Measurements from ENCODE around the gene FRMD1. TPM values are rescaled to one million over a fixed set of nuclear protein-coding genes. Genes with fewer than 3 reads are reported as not detected.

FRMD1 gene
- total RNA-seq, 1 experiment from 2014 or later, result not detected

DNA sequence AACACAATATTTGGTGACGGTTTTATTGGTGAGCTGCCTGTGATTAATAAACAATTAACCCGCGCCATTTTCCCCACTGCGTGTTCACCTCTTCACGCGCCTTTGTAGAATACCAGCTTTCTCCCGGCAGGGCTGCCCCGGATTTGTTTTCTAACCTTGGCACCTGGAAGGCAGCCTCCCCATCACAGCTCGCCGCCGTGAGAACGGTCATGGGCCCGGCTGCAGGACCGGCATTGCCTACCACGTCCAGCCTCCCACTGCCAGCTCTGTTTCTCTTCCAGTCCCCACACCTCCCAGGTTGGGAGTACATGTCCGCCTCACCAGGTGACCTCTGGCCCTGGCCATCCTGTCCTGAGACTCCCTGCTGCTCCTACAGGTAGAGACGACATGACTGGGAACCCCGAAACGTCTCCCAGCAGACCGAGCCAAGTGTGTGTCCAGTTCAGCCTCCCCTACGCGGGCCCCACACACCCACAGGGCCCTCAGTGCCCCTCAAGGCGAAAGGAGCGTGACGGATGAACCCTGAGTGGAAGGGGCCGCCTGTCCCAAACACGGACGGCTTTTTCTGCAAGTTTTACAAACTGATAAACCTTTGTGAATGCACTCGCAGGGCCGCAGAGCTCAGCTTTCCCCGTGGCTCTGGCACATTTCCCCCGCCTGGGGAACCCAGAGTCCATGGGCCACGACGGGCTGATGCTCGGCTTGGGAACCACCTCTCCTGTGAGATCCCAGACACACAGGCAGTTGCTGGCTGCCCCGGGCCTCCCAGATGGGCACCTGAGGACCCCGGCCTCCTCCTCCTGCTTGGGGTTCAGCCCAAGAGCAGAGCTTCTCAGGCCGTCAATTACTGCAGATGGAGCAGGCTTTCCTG lies 25.7 kb downstream of the FRMD1 start:
- Histone ChIP-seq H3K9ac (ENCODE audit: low read length) (no peak overlapping the region), H4K20me1 (ENCODE audit: insufficient read depth) (no peaks in the 10 kb centered on the region), H3K9me2 (ENCODE audit: insufficient read depth) (no peaks in the 10 kb centered on the region), H3K4me3 (replicated peaks in 1 of 2; ENCODE audit: low read depth in 1 of 2, low read length in 2 of 2) (no peak overlapping the region), H3K4me1 (ENCODE audit: control insufficient read depth in 1 of 2, insufficient read depth in 2 of 2, low read length in 2 of 2) (peaks cover 0 to 4% of the 10 kb centered on the region in 2 experiments; a peak in 1 of 4 replicates), H3K4me2 (ENCODE audit: low read length) (no peak overlapping the region), H3K36me3 (ENCODE audit: control insufficient read depth in 1 of 2, insufficient read depth in 2 of 2, low read length in 2 of 2) (no peaks in the 10 kb centered on the region), H3K27me3 (ENCODE audit: insufficient read depth, low read length) (no peaks in the 10 kb centered on the region), H2AFZ (ENCODE audit: low read depth, low read length, poor library complexity, severe bottlenecking) (no peak overlapping the region), H3K79me2 (ENCODE audit: insufficient read depth, low read length) (no peaks in the 10 kb centered on the region), H3K9me3 (ENCODE audit: control insufficient read depth in 1 of 2, insufficient read depth in 1 of 2, low read depth in 1 of 2, low read length in 2 of 2) (no peaks in the 10 kb centered on the region), H3K27ac (ENCODE audit: low read depth, low read length) (no peak overlapping the region)
- DNase-seq (ENCODE audit: low read depth, low spot score) (no peak), ATAC-seq (no peak)
- POLR2A ChIA-PET, result no interaction called here
- CTCF ChIA-PET, result no interaction called here
- intact Hi-C loops (cut with micrococcal nuclease), result loop anchor here (2.0 kb wide), 1 partner anchor 145 kb away; no protein-coding TSS in a partner anchor
- RAD21 ChIA-PET (ENCODE audit: low non-redundant PET in 1 of 2, low total read pairs in 2 of 2, uncharacterized antibody in 2 of 2, unreplicated experiment in 2 of 2), result no interaction called here
- no TSS peak for BruUV-seq (replicated peaks)
- TF ChIP-seq SIN3A (IDR thresholded peaks at IDR 0.05; ENCODE audit: low read depth) (no peak), RAD21 (IDR thresholded peaks at IDR 0.05; ENCODE audit: low read depth) (no peak), EZH2 (IDR thresholded peaks at IDR 0.05) (no peak), ZNF274 (IDR thresholded peaks at IDR 0.05; ENCODE audit: low read depth, low read length) (no peak), ZFX (IDR thresholded peaks at IDR 0.05) (no peak), SRF (IDR thresholded peaks at IDR 0.05; ENCODE audit: low read depth) (no peak), TCF7L2 (IDR thresholded peaks at IDR 0.05; ENCODE audit: borderline replicate concordance, extremely low read depth, insufficient read depth, insufficient read length) (no peak)

GRCh38 chr6:168052291-168052891 lies 26.6 kb downstream of the FRMD1 start:
- intact Hi-C loops (cut with micrococcal nuclease), result loop anchor here (2.0 kb wide), 1 partner anchor 144 kb away; no protein-coding TSS in a partner anchor

More at GRCh38 chr6:168052291-168052891, 26.6 kb downstream of the FRMD1 start:
- no peak for TF ChIP-seq CEBPB (IDR thresholded peaks at IDR 0.05; ENCODE audit: low read depth)
- TF ChIP-seq TCF7L2 (IDR thresholded peaks at IDR 0.05; ENCODE audit: borderline replicate concordance, extremely low read depth, insufficient read depth, insufficient read length), result no peak
- peak; percentile 63 for TF ChIP-seq RAD21 (IDR thresholded peaks at IDR 0.05; ENCODE audit: low read depth)
- no peak for TF ChIP-seq JUND (IDR thresholded peaks at IDR 0.05)
- peak; percentile 6 to 21 (median 12); a peak in 1 of 6 replicates for TF ChIP-seq CTCF (IDR thresholded peaks at IDR 0.05 in 2 of 3, conservative IDR thresholded peaks at IDR 0.05 in 1 of 3; ENCODE audit: borderline replicate concordance in 1 of 3, insufficient read depth in 1 of 3, low read depth in 2 of 3, low read length in 2 of 3)
- TF ChIP-seq FOSL1 (IDR thresholded peaks at IDR 0.05; ENCODE audit: low read depth), result no peak
- TF ChIP-seq CBX3 (IDR thresholded peaks at IDR 0.05; ENCODE audit: low read depth), result no peak
- ChIA-PET POLR2A (no interaction called here), CTCF (no interaction called here), RAD21 (ENCODE audit: low non-redundant PET in 1 of 2, low total read pairs in 2 of 2, uncharacterized antibody in 2 of 2, unreplicated experiment in 2 of 2) (no interaction called here)
- Histone ChIP-seq H3K79me2 (ENCODE audit: insufficient read depth, low read length) (no peaks in the 10 kb centered on the region), H2AFZ (ENCODE audit: low read depth, low read length, poor library complexity, severe bottlenecking) (no peak overlapping the region), H4K20me1 (ENCODE audit: insufficient read depth) (no peaks in the 10 kb centered on the region), H3K27ac (ENCODE audit: low read depth, low read length) (no peak overlapping the region), H3K4me1 (ENCODE audit: control insufficient read depth in 1 of 2, insufficient read depth in 2 of 2, low read length in 2 of 2) (peaks cover 0 to 4% of the 10 kb centered on the region in 2 experiments; a peak in 1 of 4 replicates), H3K9ac (ENCODE audit: low read length) (no peak overlapping the region), H3K4me2 (ENCODE audit: low read length) (no peak overlapping the region), H3K27me3 (ENCODE audit: insufficient read depth, low read length) (no peaks in the 10 kb centered on the region), H3K9me2 (ENCODE audit: insufficient read depth) (no peaks in the 10 kb centered on the region), H3K4me3 (replicated peaks in 1 of 2; ENCODE audit: low read depth in 1 of 2, low read length in 2 of 2) (no peak overlapping the region), H3K9me3 (ENCODE audit: control insufficient read depth in 1 of 2, insufficient read depth in 1 of 2, low read depth in 1 of 2, low read length in 2 of 2) (no peaks in the 10 kb centered on the region), H3K36me3 (ENCODE audit: control insufficient read depth in 1 of 2, insufficient read depth in 2 of 2, low read length in 2 of 2) (no peaks in the 10 kb centered on the region)
- ATAC-seq (peak; percentile 85), DNase-seq (ENCODE audit: low read depth, low spot score) (no peak)
- no TSS peak for BruUV-seq (replicated peaks)

Measured in HCT116 (cell line).